SU-DHL-6 (cell line): Measurements from ENCODE around the gene TNFRSF9.

Experiments used
- H2AFZ ChIP-seq: fragments of 200-600 bp; sonication (generic); 2 replicates; pipeline ENCODE4 v1.6.1; 2014; ENCODE audit warnings: low read depth, mild to moderate bottlenecking, moderate library complexity, mixed read lengths, antibody characterized with exemption, low read length; ENCODE audit not compliant: severe bottlenecking
- H3F3A ChIP-seq: fragments of 200-600 bp; shearing (Covaris generic); 2 replicates; pipeline ENCODE4 v1.6.0; 2016; ENCODE audit warnings: antibody characterized with exemption, mild to moderate bottlenecking; ENCODE audit not compliant: insufficient read depth
- H3K27ac ChIP-seq: fragments of 200-600 bp; sonication (generic); 2 replicates; pipeline ENCODE4 v1.5.1; 2016; ENCODE audit warnings: low read depth, mild to moderate bottlenecking, low read length, moderate library complexity, mixed read lengths
- H3K27me3 ChIP-seq: fragments of 200-600 bp; sonication (generic), shearing (Covaris generic); 2 replicates; pipeline ENCODE4 v1.6.0; 2014; ENCODE audit warnings: mild to moderate bottlenecking, low read length
- H3K36me3 ChIP-seq: fragments of 200-600 bp; sonication (generic); 2 replicates; pipeline ENCODE4 v1.6.1; 2014; ENCODE audit warnings: mild to moderate bottlenecking, low read length, mixed read lengths
- H3K4me2 ChIP-seq: fragments of 300-600, 200-600 bp; shearing (Covaris generic), sonication (generic); 2 replicates; pipeline ENCODE4 v1.6.0; 2014; ENCODE audit warnings: low read length, low read depth, mild to moderate bottlenecking; ENCODE audit not compliant: poor library complexity, severe bottlenecking
- H3K4me3 ChIP-seq: fragments of 200-600 bp; sonication (generic); 2 replicates; pipeline ENCODE4 v1.5.1; 2014; ENCODE audit warnings: antibody characterized with exemption, low read length, mild to moderate bottlenecking, mixed read lengths; ENCODE audit not compliant: insufficient read depth, poor library complexity, severe bottlenecking
- H3K79me2 ChIP-seq: fragments of 200-600 bp; sonication (generic); 2 replicates; pipeline ENCODE4 v1.6.1; 2014; ENCODE audit warnings: mild to moderate bottlenecking, low read length, moderate library complexity; ENCODE audit not compliant: insufficient read depth
- H3K9ac ChIP-seq: fragments of 200-600 bp; sonication (generic); 2 replicates; pipeline ENCODE4 v1.7.0; 2014; ENCODE audit warnings: mild to moderate bottlenecking, low read length
- H3K9me2 ChIP-seq: fragments of 200-600 bp; sonication (generic); replicated peaks from 2 replicates; pipeline ENCODE4 v1.6.1; 2014; ENCODE audit warnings: low read length; ENCODE audit not compliant: insufficient read depth
- H3K9me3 ChIP-seq: fragments of 200-600 bp; sonication (generic); 2 replicates; pipeline ENCODE4 v1.6.1; 2014; ENCODE audit warnings: low read length, mixed read lengths; ENCODE audit not compliant: insufficient read depth
- H4K20me1 ChIP-seq: fragments of 200-600 bp; sonication (generic); 2 replicates; pipeline ENCODE4 v1.6.1; 2014; ENCODE audit warnings: low read depth, mild to moderate bottlenecking, antibody characterized with exemption, low read length, moderate library complexity, mixed read lengths
- EZH2phosphoT487 ChIP-seq: fragments of 200-600 bp; sonication (generic), shearing (Covaris generic); conservative IDR thresholded peaks from 2 replicates; pipeline ENCODE4 v1.6.1; 2018; ENCODE audit warnings: mild to moderate bottlenecking, antibody characterized with exemption, low read length, moderate library complexity, mixed read lengths
- TF ChIP-seq, protein P1 (sequence below): fragments of 200-600 bp; sonication (generic); IDR thresholded peaks from one replicate; pipeline ENCODE4 v1.5.1; 2017; ENCODE audit warnings: antibody characterized with exemption, mild to moderate bottlenecking, low read length, moderate library complexity; ENCODE audit not compliant: insufficient read depth, poor library complexity, severe bottlenecking

The TNFRSF9 gene

DNA sequence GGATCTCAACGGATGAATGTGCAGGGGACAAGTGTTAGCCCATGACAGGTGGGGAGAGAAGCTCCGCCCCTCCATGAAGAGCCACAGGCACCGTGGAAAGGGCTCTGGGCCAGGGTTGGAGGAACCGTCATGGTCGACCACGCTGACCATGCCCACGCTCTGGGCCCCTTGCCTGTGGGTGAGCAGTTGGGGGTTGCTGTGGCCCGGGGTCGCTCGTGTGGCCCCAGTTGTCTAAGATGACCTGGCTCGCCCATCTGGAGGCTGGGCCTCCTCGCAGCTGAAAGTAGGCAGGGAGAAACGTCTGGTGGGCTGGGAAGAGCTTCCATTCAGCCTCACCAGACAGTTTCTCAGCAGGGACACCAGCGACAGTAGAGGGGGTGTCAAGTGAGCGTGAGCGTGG, 74.7 kb downstream of the TNFRSF9 start:
- Histone ChIP-seq H3K27me3 (no peaks in the 10 kb centered on the region), H3K9me3 (no peaks in the 10 kb centered on the region), H3F3A (no peaks in the 10 kb centered on the region), H3K79me2 (no peaks in the 10 kb centered on the region), H2AFZ (no peak overlapping the region), H3K4me2 (no peak overlapping the region), H3K9me2 (no peaks in the 10 kb centered on the region), H3K9ac (no peak overlapping the region), H3K36me3 (no peaks in the 10 kb centered on the region), H3K4me3 (no peak overlapping the region), H4K20me1 (no peaks in the 10 kb centered on the region), H3K27ac (no peak overlapping the region)
- TF ChIP-seq, protein P1, sequence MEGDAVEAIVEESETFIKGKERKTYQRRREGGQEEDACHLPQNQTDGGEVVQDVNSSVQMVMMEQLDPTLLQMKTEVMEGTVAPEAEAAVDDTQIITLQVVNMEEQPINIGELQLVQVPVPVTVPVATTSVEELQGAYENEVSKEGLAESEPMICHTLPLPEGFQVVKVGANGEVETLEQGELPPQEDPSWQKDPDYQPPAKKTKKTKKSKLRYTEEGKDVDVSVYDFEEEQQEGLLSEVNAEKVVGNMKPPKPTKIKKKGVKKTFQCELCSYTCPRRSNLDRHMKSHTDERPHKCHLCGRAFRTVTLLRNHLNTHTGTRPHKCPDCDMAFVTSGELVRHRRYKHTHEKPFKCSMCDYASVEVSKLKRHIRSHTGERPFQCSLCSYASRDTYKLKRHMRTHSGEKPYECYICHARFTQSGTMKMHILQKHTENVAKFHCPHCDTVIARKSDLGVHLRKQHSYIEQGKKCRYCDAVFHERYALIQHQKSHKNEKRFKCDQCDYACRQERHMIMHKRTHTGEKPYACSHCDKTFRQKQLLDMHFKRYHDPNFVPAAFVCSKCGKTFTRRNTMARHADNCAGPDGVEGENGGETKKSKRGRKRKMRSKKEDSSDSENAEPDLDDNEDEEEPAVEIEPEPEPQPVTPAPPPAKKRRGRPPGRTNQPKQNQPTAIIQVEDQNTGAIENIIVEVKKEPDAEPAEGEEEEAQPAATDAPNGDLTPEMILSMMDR: no peak
- no peak for TF ChIP-seq EZH2phosphoT487
